ENCODE data around the gene KIF26A.

DNA sequence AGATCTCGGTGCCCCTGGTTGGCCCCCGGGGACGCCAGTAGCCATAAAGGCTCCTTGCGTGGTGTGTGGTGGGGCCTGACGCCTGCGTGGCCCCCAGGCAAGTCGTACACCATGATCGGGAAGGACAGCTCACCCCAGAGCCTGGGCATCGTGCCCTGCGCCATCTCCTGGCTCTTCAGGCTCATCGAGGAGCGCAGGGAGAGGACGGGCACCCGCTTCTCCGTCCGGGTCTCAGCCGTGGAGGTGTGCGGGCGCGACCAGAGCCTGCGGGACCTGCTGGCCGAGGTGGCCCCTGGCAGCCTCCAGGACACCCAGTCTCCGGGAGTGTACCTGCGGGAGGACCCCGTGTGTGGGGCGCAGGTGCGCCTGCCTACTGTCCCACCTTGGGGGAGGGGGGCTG is 34.5 kb downstream of the KIF26A start:
- TF ChIP-seq POLR2A (IDR thresholded peaks at IDR 0.05) (no peak), CTCF (IDR thresholded peaks at IDR 0.05) (no peak)
